Tibial artery (tissue), 4 donors: Measurements from ENCODE around the gene MLNR.

Source experiments
- DNase-seq, 2 donors: peaks; one replicate each; pipeline ENCODE4 v3.0.0-alpha.2; 2019
- H3K27ac ChIP-seq, 2 donors: fragments of 200-600 bp; sonication (generic) in 1 of 2; 1 replicate in 1 of 2; 2 replicates in 1 of 2; pipeline ENCODE4 v1.5.1; 2018 to 2019; ENCODE audit warnings: mild to moderate bottlenecking in 1 of 2
- H3K27me3 ChIP-seq, 2 donors: fragments of 200-600 bp; sonication (generic) in 1 of 2; one replicate each; pipeline versions ENCODE4 v1.5.1 to v1.6.0; 2016 to 2019
- H3K36me3 ChIP-seq, 3 donors: fragments of 200-600 bp; sonication (generic) in 2 of 3; one replicate each; pipeline ENCODE4 v1.5.1; 2016 to 2019; ENCODE audit warnings: mild to moderate bottlenecking in 2 of 3
- H3K4me1 ChIP-seq, 4 donors: fragments of 200-600 bp; sonication (generic) in 2 of 4; 1 replicate in 3 of 4; 2 replicates in 1 of 4; pipeline ENCODE4 v1.5.1; 2016 to 2019
- H3K4me3 ChIP-seq, 2 donors: fragments of 200-600 bp; sonication (generic) in 1 of 2; 1 replicate in 1 of 2; 2 replicates in 1 of 2; pipeline ENCODE4 v1.5.1; 2018 to 2019; ENCODE audit warnings: mild to moderate bottlenecking in 2 of 2
- H3K9me3 ChIP-seq, 3 donors: fragments of 200-600 bp; sonication (generic) in 1 of 3; one replicate each; pipeline ENCODE4 v1.5.1; 2016 to 2019
- intact Hi-C: fragments of 100-400 bp; cut with DNase I; formaldehyde crosslinking; loops from one replicate; pipeline ENCODE4 v1.15.0; 2023; ENCODE audit warnings: low total_unique reads
- TF ChIP-seq, protein P1 (sequence below), 2 experiments: fragments of 200-600 bp in 1 of 2; fragments of 450-650 bp in 1 of 2; IDR thresholded peaks; one replicate each; pipeline ENCODE4 v1.5.1; 2017 to 2019; ENCODE audit warnings: antibody characterized with exemption in 2 of 2, mild to moderate bottlenecking in 1 of 2, moderate library complexity in 1 of 2

Gene MLNR

DNA sequence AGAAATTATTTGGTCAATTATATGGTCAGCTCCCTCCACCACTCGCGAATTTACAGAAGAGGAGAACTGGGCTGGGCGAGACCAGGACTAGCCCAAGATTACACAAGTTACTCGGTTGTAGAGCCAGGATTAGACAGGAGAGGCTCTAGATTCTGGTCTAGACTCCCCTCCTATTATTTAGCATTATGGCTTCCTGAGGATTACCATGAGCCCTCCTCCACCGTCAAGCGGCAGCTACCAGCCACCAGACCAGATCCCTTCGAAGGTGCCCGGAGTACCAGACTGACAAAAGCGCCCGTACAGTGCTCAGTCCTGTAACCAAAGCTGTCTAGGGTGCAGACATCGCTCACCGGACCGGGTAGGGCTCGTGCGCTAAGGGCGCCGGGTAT lies 497 bp upstream of the MLNR start:
- intact Hi-C loops = no loop called here
- no peaks in the 10 kb centered on the region for H3K9me3 ChIP-seq
- peaks cover 0 to 49% of the 10 kb centered on the region in 2 donors for H3K27me3 ChIP-seq
- no peak for DNase-seq
- no peaks in the 10 kb centered on the region for H3K36me3 ChIP-seq
- no peak overlapping the region for H3K27ac ChIP-seq
- TF ChIP-seq, protein P1, sequence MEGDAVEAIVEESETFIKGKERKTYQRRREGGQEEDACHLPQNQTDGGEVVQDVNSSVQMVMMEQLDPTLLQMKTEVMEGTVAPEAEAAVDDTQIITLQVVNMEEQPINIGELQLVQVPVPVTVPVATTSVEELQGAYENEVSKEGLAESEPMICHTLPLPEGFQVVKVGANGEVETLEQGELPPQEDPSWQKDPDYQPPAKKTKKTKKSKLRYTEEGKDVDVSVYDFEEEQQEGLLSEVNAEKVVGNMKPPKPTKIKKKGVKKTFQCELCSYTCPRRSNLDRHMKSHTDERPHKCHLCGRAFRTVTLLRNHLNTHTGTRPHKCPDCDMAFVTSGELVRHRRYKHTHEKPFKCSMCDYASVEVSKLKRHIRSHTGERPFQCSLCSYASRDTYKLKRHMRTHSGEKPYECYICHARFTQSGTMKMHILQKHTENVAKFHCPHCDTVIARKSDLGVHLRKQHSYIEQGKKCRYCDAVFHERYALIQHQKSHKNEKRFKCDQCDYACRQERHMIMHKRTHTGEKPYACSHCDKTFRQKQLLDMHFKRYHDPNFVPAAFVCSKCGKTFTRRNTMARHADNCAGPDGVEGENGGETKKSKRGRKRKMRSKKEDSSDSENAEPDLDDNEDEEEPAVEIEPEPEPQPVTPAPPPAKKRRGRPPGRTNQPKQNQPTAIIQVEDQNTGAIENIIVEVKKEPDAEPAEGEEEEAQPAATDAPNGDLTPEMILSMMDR (IDR thresholded peaks at IDR 0.05) = no peak
- H3K4me1 ChIP-seq = peaks cover 0 to 31% (median 17%) of the 10 kb centered on the region in 4 donors
- peak overlapping the region; percentile 41 to 46 for H3K4me3 ChIP-seq

DNA sequence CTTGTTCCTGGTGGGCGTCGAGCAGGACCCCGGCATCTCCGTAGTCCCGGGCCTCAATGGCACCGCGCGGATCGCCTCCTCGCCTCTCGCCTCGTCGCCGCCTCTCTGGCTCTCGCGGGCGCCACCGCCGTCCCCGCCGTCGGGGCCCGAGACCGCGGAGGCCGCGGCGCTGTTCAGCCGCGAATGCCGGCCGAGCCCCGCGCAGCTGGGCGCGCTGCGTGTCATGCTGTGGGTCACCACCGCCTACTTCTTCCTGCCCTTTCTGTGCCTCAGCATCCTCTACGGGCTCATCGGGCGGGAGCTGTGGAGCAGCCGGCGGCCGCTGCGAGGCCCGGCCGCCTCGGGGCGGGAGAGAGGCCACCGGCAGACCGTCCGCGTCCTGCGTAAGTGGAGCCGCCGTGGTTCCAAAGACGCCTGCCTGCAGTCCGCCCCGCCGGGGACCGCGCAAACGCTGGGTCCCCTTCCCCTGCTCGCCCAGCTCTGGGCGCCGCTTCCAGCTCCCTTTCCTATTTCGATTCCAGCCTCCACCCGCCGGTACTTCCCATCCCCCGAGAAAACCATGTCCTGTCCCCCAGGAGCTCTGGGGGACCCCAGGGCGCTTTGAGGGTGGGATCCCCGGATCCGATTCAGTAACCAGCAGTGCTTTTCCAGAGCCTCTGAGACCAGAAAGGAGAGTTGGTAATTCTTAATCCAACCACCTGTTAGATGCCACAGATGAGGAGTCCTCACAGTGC lies 885 bp downstream of the MLNR start:
- peak overlapping the region; percentile 41 to 46 for H3K4me3 ChIP-seq
- DNase-seq = no peak
- no peaks in the 10 kb centered on the region for H3K36me3 ChIP-seq
- H3K9me3 ChIP-seq = no peaks in the 10 kb centered on the region
- intact Hi-C loops = no loop called here
- TF ChIP-seq, protein P1 (IDR thresholded peaks at IDR 0.05) = no peak
- peaks cover 0 to 49% of the 10 kb centered on the region in 2 donors for H3K27me3 ChIP-seq
- no peak overlapping the region for H3K27ac ChIP-seq
- H3K4me1 ChIP-seq = peaks cover 0 to 31% (median 17%) of the 10 kb centered on the region in 4 donors

DNA sequence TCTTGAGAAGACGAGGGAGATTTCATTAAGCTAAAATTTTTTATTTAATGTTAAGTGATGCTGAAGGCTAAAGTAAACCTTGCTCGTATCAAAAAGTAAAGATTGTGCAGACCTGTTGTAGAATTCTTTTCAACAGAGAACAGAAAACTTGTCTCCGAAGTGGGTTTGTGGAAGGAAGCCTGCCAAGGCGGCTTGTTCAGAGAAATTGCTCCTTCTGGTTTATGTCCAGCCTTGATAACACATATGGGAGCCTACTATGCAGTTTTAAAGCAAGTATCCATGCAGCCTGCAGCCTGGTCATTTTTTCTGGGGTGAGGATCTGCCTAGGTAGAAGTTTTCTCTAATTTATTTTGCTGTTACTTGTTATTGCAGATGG lies 1.4 kb downstream of the MLNR start:
- TF ChIP-seq, protein P1 (IDR thresholded peaks at IDR 0.05) = no peak
- Histone ChIP-seq H3K27me3 (peaks cover 0 to 49% of the 10 kb centered on the region in 2 donors), H3K4me3 (no peak overlapping the region), H3K9me3 (no peaks in the 10 kb centered on the region), H3K36me3 (no peaks in the 10 kb centered on the region), H3K4me1 (peaks cover 0 to 31% (median 17%) of the 10 kb centered on the region in 4 donors), H3K27ac (no peak overlapping the region)
- DNase-seq = no peak
- intact Hi-C loops = no loop called here

DNA sequence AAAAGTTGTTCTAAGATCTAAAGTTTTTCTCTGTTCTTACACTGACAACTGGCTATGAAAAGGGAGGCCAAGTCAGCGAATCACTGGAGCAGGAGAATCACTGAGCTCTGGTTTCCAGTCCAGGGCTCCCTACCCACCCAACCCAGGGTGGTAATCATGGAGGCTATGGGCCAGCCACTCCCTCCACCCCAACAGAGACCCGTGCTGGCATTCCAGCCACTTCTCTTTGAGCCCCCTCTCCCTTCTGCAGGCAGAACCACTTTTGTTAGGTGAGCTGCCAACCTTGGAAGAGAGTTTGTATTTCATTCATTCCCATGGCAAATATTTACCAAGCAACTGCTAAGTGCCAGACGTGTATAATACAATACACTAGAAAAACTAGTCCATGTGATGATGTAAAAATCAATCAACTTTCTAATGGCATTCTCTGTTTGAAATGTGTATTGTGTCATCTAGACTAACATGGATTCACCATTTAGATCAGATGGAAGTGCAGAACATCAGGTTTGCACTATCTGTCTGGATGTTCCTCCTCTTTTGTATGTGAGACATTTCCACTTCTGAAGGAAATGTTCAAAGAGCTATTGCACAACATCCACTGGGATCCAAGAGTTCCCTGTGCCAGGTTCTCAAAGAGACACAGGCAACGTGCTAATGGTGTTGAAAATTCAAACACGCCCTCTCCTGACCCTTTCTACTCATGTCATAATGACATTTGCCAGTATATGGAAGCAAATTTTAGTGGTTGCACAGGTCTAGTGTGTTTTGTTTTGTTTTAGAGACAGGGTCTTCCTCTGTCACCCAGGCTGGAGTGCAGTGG lies 5.3 kb downstream of the MLNR start:
- no peak for DNase-seq
- H3K27me3 ChIP-seq = peaks cover 0 to 25% of the 10 kb centered on the region in 2 donors
- no peak overlapping the region for H3K27ac ChIP-seq
- no peaks in the 10 kb centered on the region for H3K9me3 ChIP-seq
- TF ChIP-seq, protein P1 (IDR thresholded peaks at IDR 0.05) = no peak
- intact Hi-C loops = no loop called here
- H3K4me1 ChIP-seq = peaks cover 0 to 10% (median 6%) of the 10 kb centered on the region in 4 donors
- no peak overlapping the region for H3K4me3 ChIP-seq
- no peaks in the 10 kb centered on the region for H3K36me3 ChIP-seq

DNA sequence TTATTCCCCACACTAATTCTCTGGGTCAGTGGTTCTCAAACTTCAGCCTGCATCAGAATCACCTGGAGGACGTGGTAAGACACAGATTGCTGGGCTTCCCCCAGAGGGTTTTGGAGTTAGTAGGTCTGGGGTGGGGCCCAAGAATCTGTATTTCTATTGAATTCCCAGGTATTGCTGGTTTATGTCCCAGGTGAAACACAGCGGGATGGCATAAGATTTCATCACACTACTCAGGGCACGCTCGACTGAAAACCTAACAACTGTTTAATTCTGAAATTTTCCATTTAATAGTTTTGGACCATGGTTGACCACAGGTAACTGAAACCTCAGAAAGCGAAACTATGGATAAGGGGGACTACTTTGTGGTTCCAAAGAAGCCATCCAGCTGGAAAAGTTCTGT lies 6.5 kb downstream of the MLNR start:
- no peaks in the 10 kb centered on the region for H3K4me1 ChIP-seq
- TF ChIP-seq, protein P1 (IDR thresholded peaks at IDR 0.05) = no peak
- no peak for DNase-seq
- H3K4me3 ChIP-seq = no peak overlapping the region
- intact Hi-C loops = no loop called here
- H3K27me3 ChIP-seq = peaks cover 0 to 13% of the 10 kb centered on the region in 2 donors
- no peak overlapping the region for H3K27ac ChIP-seq
- H3K9me3 ChIP-seq = no peaks in the 10 kb centered on the region
- H3K36me3 ChIP-seq = no peaks in the 10 kb centered on the region
